Brain microvascular endothelial cell (primary cell): ENCODE measurements around the gene APBB2.

Source experiments
- DNase-seq: peaks from one replicate; pipeline ENCODE4 v3.0.0-alpha.2; 2020
- H3K27ac ChIP-seq: fragments of 250-450 bp; sonication (Bioruptor Pico); 2 replicates; pipeline ENCODE4 v1.5.1; 2020; ENCODE audit warnings: mild to moderate bottlenecking, moderate library complexity
- H3K27me3 ChIP-seq: fragments of 250-450 bp; sonication (Bioruptor Pico); replicated peaks from 2 replicates; pipeline ENCODE4 v1.5.1; 2020; ENCODE audit warnings: mild to moderate bottlenecking
- H3K36me3 ChIP-seq: fragments of 250-450 bp; sonication (Bioruptor Pico); replicated peaks from 2 replicates; pipeline ENCODE4 v1.5.1; 2020; ENCODE audit warnings: mild to moderate bottlenecking
- H3K4me3 ChIP-seq: 2 replicates; pipeline ENCODE4 v1.5.1; 2011; ENCODE audit warnings: low read depth, mild to moderate bottlenecking, control low read depth, low read length, moderate library complexity
- CTCF ChIP-seq: IDR thresholded peaks from 2 replicates; pipeline ENCODE4 v1.5.1; 2011; ENCODE audit warnings: low read depth, mild to moderate bottlenecking, moderate library complexity, low read length, control low read depth, inconsistent platforms; ENCODE audit errors: missing control alignments
- in situ Hi-C: cut with HindIII; loops from 2 replicates; pipeline ENCODE4 v1.10.0; 2017; ENCODE audit warnings: low sequenced_read_pairs, low pct_ligation_motif_present

The APBB2 gene

DNA sequence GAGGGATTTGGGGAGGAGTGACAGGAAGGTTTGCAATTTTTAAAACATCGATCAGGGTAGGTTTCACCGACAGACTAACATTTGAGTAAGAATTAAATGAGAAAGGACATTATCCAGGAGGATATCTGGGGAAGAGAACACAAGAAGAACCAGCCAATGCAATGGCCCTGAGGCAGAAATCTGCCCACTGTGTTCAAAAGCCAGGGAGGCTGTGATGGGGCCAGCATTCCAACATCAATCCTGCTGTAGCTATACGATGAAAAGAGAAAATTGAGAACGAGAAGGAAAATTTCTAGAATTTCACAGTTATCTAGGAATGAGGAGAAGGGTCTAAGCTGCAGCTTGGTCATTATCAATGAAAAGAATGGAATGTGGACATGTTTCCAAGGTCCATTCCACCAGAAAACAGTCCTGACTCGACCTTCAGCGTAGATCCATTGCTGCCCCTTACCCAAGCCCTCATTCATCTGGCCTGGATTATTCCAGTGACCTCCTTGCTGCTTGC lies 84.4 kb downstream of the APBB2 start:
- Histone ChIP-seq H3K27ac (no peak overlapping the region), H3K4me3 (no peak overlapping the region), H3K36me3 (peaks cover 3% of the 10 kb centered on the region), H3K27me3 (no peaks in the 10 kb centered on the region)
- no peak for TF ChIP-seq CTCF
- DNase-seq = no peak
- in situ Hi-C loops = no loop called here

DNA sequence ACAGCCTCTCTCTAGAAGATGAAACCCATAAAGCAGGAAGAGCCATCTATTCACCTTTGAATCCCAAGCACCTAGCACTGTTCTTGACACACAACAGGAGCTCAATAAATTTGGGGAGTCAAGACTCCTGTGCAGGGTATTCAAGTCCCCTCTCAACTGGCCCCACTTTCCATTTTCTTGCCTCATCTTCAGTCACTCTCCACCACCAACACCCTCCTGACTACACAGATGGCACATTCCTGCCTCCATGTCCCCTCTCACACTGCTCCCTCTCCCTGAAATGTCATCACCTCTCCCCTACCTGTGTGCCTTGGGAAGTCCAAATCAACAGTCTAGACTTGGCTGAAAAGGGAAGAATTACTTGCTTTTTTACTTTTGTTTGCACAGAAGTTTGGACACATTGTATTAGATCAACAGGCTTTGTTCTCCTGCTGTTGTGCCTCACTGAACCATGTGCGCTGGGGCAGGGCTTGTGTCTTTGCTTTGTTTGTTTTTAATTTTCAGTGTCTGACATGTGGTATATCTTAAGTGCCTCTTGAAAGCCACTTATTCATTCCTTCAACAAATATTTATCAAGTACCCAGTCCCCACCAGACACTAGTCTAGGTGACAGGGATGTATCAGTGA lies 85.1 kb downstream of the APBB2 start:
- TF ChIP-seq CTCF = no peak
- peaks cover 3% of the 10 kb centered on the region for H3K36me3 ChIP-seq
- in situ Hi-C loops = no loop called here
- H3K27ac ChIP-seq = no peak overlapping the region
- no peak for DNase-seq
- no peak overlapping the region for H3K4me3 ChIP-seq
- no peaks in the 10 kb centered on the region for H3K27me3 ChIP-seq

DNA sequence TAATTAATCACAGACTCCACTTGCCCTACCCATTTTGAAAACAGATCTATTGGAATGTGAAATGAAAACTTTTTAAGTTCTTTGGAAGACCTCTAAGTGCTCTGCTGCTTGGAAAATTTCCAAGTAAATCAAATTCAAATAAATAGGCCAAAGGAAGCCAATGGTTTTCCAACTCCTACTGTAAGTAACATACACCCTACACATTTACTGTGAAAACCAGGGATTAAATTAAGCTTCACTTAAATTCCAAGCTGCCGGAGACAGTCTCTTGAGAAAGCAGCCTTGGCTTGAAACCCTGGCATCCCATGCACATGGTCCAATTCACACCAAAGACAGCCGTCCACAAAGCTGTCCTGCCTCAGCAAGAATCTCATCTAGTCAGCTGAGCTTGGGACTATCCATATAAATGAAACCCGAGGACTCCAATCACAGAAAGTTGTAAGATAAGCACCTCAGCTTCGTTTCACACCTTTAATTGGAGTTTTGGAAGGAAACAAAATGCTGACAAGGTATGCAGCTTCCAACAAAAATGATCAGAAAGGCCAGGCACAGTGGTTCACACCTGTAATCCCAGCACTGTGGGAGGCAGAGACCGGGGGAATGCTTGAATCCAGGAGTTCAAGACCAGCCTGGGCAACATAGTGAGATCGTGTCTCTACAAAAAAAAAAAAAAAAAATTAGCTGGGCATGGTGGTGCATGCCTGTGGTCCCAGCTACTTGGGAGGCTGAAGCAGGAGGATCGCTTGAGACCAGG lies 88.6 kb downstream of the APBB2 start:
- Histone ChIP-seq H3K4me3 (no peak overlapping the region), H3K27ac (no peak overlapping the region), H3K27me3 (no peaks in the 10 kb centered on the region), H3K36me3 (peaks cover 9% of the 10 kb centered on the region)
- DNase-seq = no peak
- no peak for TF ChIP-seq CTCF
- in situ Hi-C loops = no loop called here

- no peak for TF ChIP-seq CTCF
- in situ Hi-C loops = no loop called here
- DNase-seq = no peak
- Histone ChIP-seq H3K36me3 (peaks cover 9% of the 10 kb centered on the region), H3K27me3 (no peaks in the 10 kb centered on the region), H3K27ac (no peak overlapping the region), H3K4me3 (no peak overlapping the region)
Observed at GRCh38 chr4:41124916-41125548, 89.3 kb downstream of the APBB2 start.

DNA sequence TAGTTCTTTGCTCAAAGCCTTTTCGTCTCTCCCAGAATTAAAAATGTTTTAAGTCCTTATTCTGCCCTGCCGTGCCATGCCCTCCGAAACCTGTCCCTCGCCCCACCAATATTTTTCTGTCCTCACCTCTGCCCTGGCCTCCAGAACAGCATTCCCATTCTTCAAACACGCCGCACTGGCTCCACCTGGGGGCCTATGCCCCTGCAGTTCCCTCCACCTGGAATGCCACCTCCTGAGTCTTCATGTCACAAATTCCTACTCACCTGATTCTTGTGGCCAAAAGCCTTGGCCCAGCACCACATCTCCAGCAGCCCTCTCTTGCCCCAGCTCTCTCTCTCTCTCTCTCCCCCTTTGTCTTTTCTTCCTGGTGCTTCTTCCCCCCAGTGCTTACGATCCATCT lies 91.6 kb downstream of the APBB2 start:
- in situ Hi-C loops = no loop called here
- no peak for DNase-seq
- Histone ChIP-seq H3K27me3 (no peaks in the 10 kb centered on the region), H3K36me3 (peaks cover 11% of the 10 kb centered on the region), H3K27ac (no peak overlapping the region), H3K4me3 (no peak overlapping the region)
- TF ChIP-seq CTCF = no peak
